ENCODE measurements around the gene CENPT. TPM values are rescaled to one million over a fixed set of nuclear protein-coding genes. Genes with fewer than 3 reads are reported as not detected.

Gene CENPT
- 10 to 100 TPM; 20.8 to 47.6 (median 34.1) TPM for polyA plus RNA-seq (ENCODE audit: insufficient read length in 10 of 10)
- long read RNA-seq, donor 1, partial matches to known transcripts = 5 of 5 reads
- long read RNA-seq, donor 1, other reads (novel, unspliced or antisense) = 0 of 5 reads
- long read RNA-seq, donor 2, partial matches to known transcripts = 0 of 2 reads
- long read RNA-seq, donor 2, other reads (novel, unspliced or antisense) = 0 of 2 reads
- long read RNA-seq, donor 3 = 0 reads
- long read RNA-seq, donor 4, partial matches to known transcripts = 0 of 4 reads
- long read RNA-seq, donor 4, other reads (novel, unspliced or antisense) = 0 of 4 reads
- long read RNA-seq, donor 5, partial matches to known transcripts = 0 of 1 reads
- long read RNA-seq, donor 5, other reads (novel, unspliced or antisense) = 0 of 1 reads
- long read RNA-seq, donor 6, partial matches to known transcripts = 0 of 4 reads
- long read RNA-seq, donor 6, other reads (novel, unspliced or antisense) = 0 of 4 reads
- long read RNA-seq, donor 7, partial matches to known transcripts = 0 of 1 reads
- long read RNA-seq, donor 7, other reads (novel, unspliced or antisense) = 0 of 1 reads
- long read RNA-seq, donor 8, partial matches to known transcripts = 0 of 2 reads
- long read RNA-seq, donor 8, other reads (novel, unspliced or antisense) = 0 of 2 reads
- long read RNA-seq, donor 9 = 0 reads

- no peak for DNase-seq
Observed at GRCh38 chr16:67847064-67847861, at the start of gene CENPT. CENPT (minus strand) TSS chr16:67847693; CDS start chr16:67833859, 13,834 bp downstream.

- no peak for DNase-seq
Observed at GRCh38 chr16:67897231-67897630, 49.7 kb upstream of the CENPT start.

- DNase-seq = no peak
Observed at GRCh38 chr16:67893743-67894399, 46.4 kb upstream of the CENPT start.

GRCh38 chr16:67892899-67893742, 45.6 kb upstream of the CENPT start, which contains the start of gene PSKH1:
PSKH1 (plus strand) TSS chr16:67893254; CDS start chr16:67908750, 15,496 bp downstream.
- DNase-seq = peak; percentile 95 to 98 (median 97)

GRCh38 chr16:67892375-67892774, 44.9 kb upstream of the CENPT start:
- DNase-seq = no peak

GRCh38 chr16:67888331-67888730, 40.8 kb upstream of the CENPT start:
- DNase-seq = peak in 1 of 3 donors; percentile 31

GRCh38 chr16:67886387-67886786, 38.9 kb upstream of the CENPT start:
- no peak for DNase-seq

- no peak for DNase-seq
Observed at GRCh38 chr16:67885976-67886375, 38.5 kb upstream of the CENPT start.

- DNase-seq = no peak
Observed at GRCh38 chr16:67885545-67885944, 38.1 kb upstream of the CENPT start.

- DNase-seq = peak; percentile 82 to 95 (median 91)
Observed at GRCh38 chr16:67884684-67885083, 37.2 kb upstream of the CENPT start, which contains the start of gene NRN1L. NRN1L (plus strand) TSS chr16:67884885; CDS start chr16:67884904, 19 bp downstream.

GRCh38 chr16:67883872-67884261, 36.4 kb upstream of the CENPT start:
- peak in 1 of 3 donors; percentile 57 for DNase-seq

GRCh38 chr16:67883146-67883871, 35.8 kb upstream of the CENPT start:
- no peak for DNase-seq

- DNase-seq = peak; percentile 76 to 82 (median 82)
Observed at GRCh38 chr16:67882374-67883145, 35.1 kb upstream of the CENPT start.

- DNase-seq = peak; percentile 56 to 73 (median 65)
Observed at GRCh38 chr16:67881621-67882161, 34.2 kb upstream of the CENPT start.

GRCh38 chr16:67880584-67880983, 33.1 kb upstream of the CENPT start:
- DNase-seq = no peak

- DNase-seq = no peak
Observed at GRCh38 chr16:67879936-67880335, 32.4 kb upstream of the CENPT start.

GRCh38 chr16:67879462-67879861, 32.0 kb upstream of the CENPT start:
- DNase-seq = no peak

GRCh38 chr16:67878846-67879245, 31.4 kb upstream of the CENPT start:
- no peak for DNase-seq

GRCh38 chr16:67878232-67878631, 30.7 kb upstream of the CENPT start:
- DNase-seq = no peak

Measured in muscle of back (tissue), 13 donors.